HCT116 (cell line): ENCODE results near the gene CDKAL1. TPM values are rescaled to one million over a fixed set of nuclear protein-coding genes. Genes with fewer than 3 reads are reported as not detected.

Experiments
- ATAC-seq: fragments of 200-7000 bp; cut with Tn5 transposase; 2 replicates; pipeline ENCODE4 v1.9.1; 2020; ENCODE audit warnings: mild to moderate bottlenecking, moderate library complexity
- BruUV-seq: library from RNA; stranded (reverse); fragments of 400-500 nt; replicated peaks from 2 replicates; lab custom pipeline; 2021; lab: Mats Ljungman, UMichigan
- CTCF ChIA-PET: fragments of 300-600 bp; sonication (Branson Sonifier 250); formaldehyde crosslinking; loops from one replicate; lab custom pipeline; 2021; ENCODE audit warnings: antibody characterized with exemption; lab: Charles Lee
- POLR2A ChIA-PET: fragments of 300-600, 350-600 bp; sonication (Branson Sonifier 250); formaldehyde crosslinking; loops from one replicate; lab custom pipeline; 2021; ENCODE audit warnings: antibody characterized with exemption; lab: Charles Lee
- RAD21 ChIA-PET, 2 experiments: fragments of 300-600 bp; sonication (Branson Sonifier 250); formaldehyde crosslinking; loops; one replicate each; lab custom pipeline; 2023; ENCODE audit warnings: low total read pairs in 2 of 2; ENCODE audit not compliant: uncharacterized antibody in 2 of 2, unreplicated experiment in 2 of 2, low non-redundant PET in 1 of 2; lab: Charles Lee
- DNase-seq: peaks from one replicate; pipeline ENCODE4 v3.0.0-alpha.2; 2010; ENCODE audit warnings: low read depth, low spot score
- H2AFZ ChIP-seq: fragments of 200-600 bp; shearing (Covaris generic), sonication (generic); 2 replicates; pipeline ENCODE4 v1.6.1; 2017; ENCODE audit warnings: low read depth, mixed run types, mixed read lengths, antibody characterized with exemption, low read length; ENCODE audit not compliant: poor library complexity, severe bottlenecking
- H3K27ac ChIP-seq: 2 replicates; pipeline ENCODE4 v1.5.1; 2012; ENCODE audit warnings: low read depth, low read length
- H3K27me3 ChIP-seq: fragments of 200-600 bp; sonication (generic); 2 replicates; pipeline ENCODE4 v1.6.1; 2016; ENCODE audit warnings: mixed run types, low read length, mixed read lengths; ENCODE audit not compliant: insufficient read depth
- H3K36me3 ChIP-seq, 2 experiments: fragments of 200-500 bp in 1 of 2; fragments of 200-600 bp in 1 of 2; sonication (Bioruptor generic) in 1 of 2; sonication (generic) in 1 of 2; 2 replicates each; pipeline versions ENCODE4 v1.5.1 to v1.6.1; 2014 to 2016; ENCODE audit warnings: low read length in 2 of 2, inconsistent platforms in 1 of 2, mixed read lengths in 1 of 2, mixed run types in 1 of 2; ENCODE audit not compliant: insufficient read depth in 2 of 2, control insufficient read depth in 1 of 2
- H3K4me1 ChIP-seq, 2 experiments: fragments of 200-600 bp in 1 of 2; sonication (generic) in 1 of 2; 2 replicates each; pipeline versions ENCODE4 v1.5.1 to v1.6.1; 2012 to 2017; ENCODE audit warnings: low read length in 2 of 2, inconsistent platforms in 1 of 2, mild to moderate bottlenecking in 1 of 2, mixed read lengths in 1 of 2, mixed run types in 1 of 2, moderate library complexity in 1 of 2; ENCODE audit not compliant: insufficient read depth in 2 of 2, control insufficient read depth in 1 of 2
- H3K4me2 ChIP-seq: fragments of 200-600 bp; sonication (generic); 2 replicates; pipeline ENCODE4 v1.6.1; 2017; ENCODE audit warnings: mixed run types, low read length, mixed read lengths
- H3K4me3 ChIP-seq, 2 experiments: fragments of 200-600 bp in 1 of 2; sonication (generic) in 1 of 2; replicated peaks in 1 of 2; 2 replicates each; pipeline ENCODE4 v1.5.1; 2011 to 2016; ENCODE audit warnings: low read length in 2 of 2, control low read depth in 1 of 2, low read depth in 1 of 2, mild to moderate bottlenecking in 1 of 2, mixed read lengths in 1 of 2, mixed run types in 1 of 2
- H3K79me2 ChIP-seq: fragments of 200-600 bp; sonication (generic); 2 replicates; pipeline ENCODE4 v1.6.1; 2017; ENCODE audit warnings: mild to moderate bottlenecking, mixed run types, low read length, moderate library complexity, mixed read lengths; ENCODE audit not compliant: insufficient read depth
- H3K9ac ChIP-seq: fragments of 200-600 bp; sonication (generic); 2 replicates; pipeline ENCODE4 v1.6.1; 2016; ENCODE audit warnings: low read length, mixed read lengths
- H3K9me2 ChIP-seq: fragments of 200-600 bp; sonication (generic), shearing (Covaris generic); 2 replicates; pipeline ENCODE4 v1.6.1; 2017; ENCODE audit warnings: mixed run types, mild to moderate bottlenecking, moderate library complexity; ENCODE audit not compliant: insufficient read depth
- H3K9me3 ChIP-seq, 2 experiments: fragments of 200-500 bp in 1 of 2; fragments of 200-600 bp in 1 of 2; sonication (Bioruptor generic) in 1 of 2; sonication (generic) in 1 of 2; 2 replicates each; pipeline ENCODE4 v1.6.1; 2014 to 2017; ENCODE audit warnings: low read length in 2 of 2, mixed read lengths in 2 of 2, inconsistent platforms in 1 of 2, low read depth in 1 of 2, mild to moderate bottlenecking in 1 of 2, mixed run types in 1 of 2, moderate library complexity in 1 of 2; ENCODE audit not compliant: control insufficient read depth in 1 of 2, insufficient read depth in 1 of 2
- H4K20me1 ChIP-seq: fragments of 200-600 bp; sonication (generic), shearing (Covaris generic); 2 replicates; pipeline ENCODE4 v1.6.1; 2017; ENCODE audit warnings: mixed run types, mild to moderate bottlenecking, moderate library complexity; ENCODE audit not compliant: insufficient read depth
- CBX3 ChIP-seq: IDR thresholded peaks from 2 replicates; pipeline ENCODE4 v1.6.1; 2012; ENCODE audit warnings: low read depth
- CEBPB ChIP-seq: IDR thresholded peaks from 2 replicates; pipeline ENCODE4 v1.6.1; 2012; ENCODE audit warnings: low read depth
- EGR1 ChIP-seq: IDR thresholded peaks from 2 replicates; pipeline ENCODE4 v1.6.1; 2012; ENCODE audit warnings: low read depth
- ELF1 ChIP-seq: IDR thresholded peaks from 2 replicates; pipeline ENCODE4 v1.6.1; 2012; ENCODE audit warnings: low read depth, borderline replicate concordance
- EZH2phosphoT487 ChIP-seq: fragments of 200-600 bp; IDR thresholded peaks from 2 replicates; pipeline ENCODE4 v1.6.1; 2018; ENCODE audit warnings: antibody characterized with exemption, borderline replicate concordance
- FOSL1 ChIP-seq: IDR thresholded peaks from 2 replicates; pipeline ENCODE4 v1.6.1; 2012; ENCODE audit warnings: low read depth
- JUND ChIP-seq: IDR thresholded peaks from 2 replicates; pipeline ENCODE4 v1.6.1; 2012
- POLR2AphosphoS5 ChIP-seq: IDR thresholded peaks from 2 replicates; pipeline ENCODE4 v1.6.1; 2011; ENCODE audit warnings: mild to moderate bottlenecking, low read depth, low read length, moderate library complexity
- RAD21 ChIP-seq: IDR thresholded peaks from 2 replicates; pipeline ENCODE4 v1.6.1; 2012; ENCODE audit warnings: low read depth, mild to moderate bottlenecking
- SIN3A ChIP-seq: IDR thresholded peaks from 2 replicates; pipeline ENCODE4 v1.6.1; 2012; ENCODE audit warnings: low read depth
- TCF7L2 ChIP-seq: IDR thresholded peaks from 2 replicates; pipeline ENCODE4 v1.7.0; 2011; ENCODE audit warnings: borderline replicate concordance, inconsistent platforms; ENCODE audit not compliant: insufficient read depth, insufficient read length; ENCODE audit errors: extremely low read depth
- YY1 ChIP-seq: IDR thresholded peaks from 2 replicates; pipeline ENCODE4 v1.6.1; 2011; ENCODE audit warnings: low read length, low read depth, moderate library complexity, mild to moderate bottlenecking; ENCODE audit not compliant: insufficient replicate concordance; ENCODE audit errors: extremely low read depth
- ZFX ChIP-seq: fragments of 450-650 bp; IDR thresholded peaks from 2 replicates; pipeline ENCODE4 v1.6.1; 2017
- ZNF274 ChIP-seq: fragments of 200-500 bp; sonication (Bioruptor generic); IDR thresholded peaks from 2 replicates; pipeline ENCODE4 v1.6.1; 2014; ENCODE audit warnings: mild to moderate bottlenecking, low read depth, low read length, inconsistent platforms
- intact Hi-C: fragments of 100-400 bp; cut with micrococcal nuclease; formaldehyde crosslinking; loops from 2 replicates; pipeline ENCODE4 v1.10.0; 2022
- total RNA-seq: library from RNA; stranded (reverse); gene quantifications from one replicate; pipeline ENCODE4 v1.2.1, GENCODE V29; 2021; ENCODE audit not compliant: unreplicated experiment
- TF ChIP-seq, protein P1 (sequence below): IDR thresholded peaks from 2 replicates; pipeline ENCODE4 v1.6.1; 2011; ENCODE audit warnings: mild to moderate bottlenecking, low read length, moderate library complexity; ENCODE audit not compliant: insufficient replicate concordance; ENCODE audit errors: extremely low read depth
- TF ChIP-seq, protein P2 (sequence below), 3 experiments: fragments of 200-600 bp in 1 of 3; sonication (generic) in 1 of 3; IDR thresholded peaks in 2 of 3; conservative IDR thresholded peaks in 1 of 3; 2 replicates each; pipeline ENCODE4 v1.5.1; 2012 to 2017; ENCODE audit warnings: low read depth in 2 of 3, low read length in 2 of 3, antibody characterized with exemption in 1 of 3, borderline replicate concordance in 1 of 3, control low read depth in 1 of 3, mild to moderate bottlenecking in 1 of 3, mixed read lengths in 1 of 3, mixed run types in 1 of 3, moderate library complexity in 1 of 3; ENCODE audit not compliant: insufficient read depth in 1 of 3
- TF ChIP-seq, protein P3 (sequence below): IDR thresholded peaks from 2 replicates; pipeline ENCODE4 v1.6.1; 2012; ENCODE audit warnings: low read depth
- TF ChIP-seq, protein P4 (sequence below): IDR thresholded peaks from 2 replicates; pipeline ENCODE4 v1.6.1; 2012
- TF ChIP-seq, protein P5 (sequence below): IDR thresholded peaks from 2 replicates; pipeline ENCODE4 v1.6.1; 2012

CDKAL1 gene
- total RNA-seq, 1 experiment from 2014 or later, result 14.9 TPM

DNA sequence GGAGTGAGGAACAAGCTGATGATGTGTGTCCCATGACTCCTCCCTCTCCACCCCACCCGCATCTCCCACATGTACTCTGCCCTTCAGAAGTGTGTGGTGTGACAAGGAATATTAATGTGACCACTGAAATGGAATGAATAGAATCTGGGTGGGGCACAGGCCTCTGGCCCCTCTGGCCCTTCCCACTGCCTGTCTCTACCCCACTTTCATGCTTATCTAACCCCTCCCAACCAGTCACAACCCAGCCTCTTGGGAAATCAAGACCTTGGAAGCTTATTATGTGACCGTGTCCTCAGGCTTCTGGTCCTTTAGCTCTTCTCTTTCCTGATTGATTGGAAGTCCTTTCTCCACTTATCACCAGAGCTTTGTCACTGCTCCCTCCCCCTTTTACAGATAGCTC is 747.1 kb downstream of the CDKAL1 start:
- Histone ChIP-seq H3K27ac (no peak overlapping the region), H3K36me3 (no peaks in the 10 kb centered on the region), H2AFZ (no peak overlapping the region), H3K9me3 (no peaks in the 10 kb centered on the region), H3K9ac (no peak overlapping the region), H3K27me3 (no peaks in the 10 kb centered on the region), H3K9me2 (no peaks in the 10 kb centered on the region), H3K4me3 (no peak overlapping the region), H3K79me2 (no peaks in the 10 kb centered on the region), H3K4me2 (no peak overlapping the region), H3K4me1 (peaks cover 0 to 19% of the 10 kb centered on the region in 2 experiments; a peak in 2 of 4 replicates), H4K20me1 (no peaks in the 10 kb centered on the region)
- BruUV-seq, result no TSS peak
- intact Hi-C loops, result no loop called here
- POLR2A ChIA-PET, result no interaction called here
- RAD21 ChIA-PET, result no interaction called here
- DNase-seq, result no peak
- TF ChIP-seq YY1 (no peak), ZFX (no peak), CEBPB (no peak), JUND (no peak), ELF1 (no peak), EGR1 (no peak), ZNF274 (no peak), CBX3 (no peak), TCF7L2 (no peak), POLR2AphosphoS5 (no peak), FOSL1 (no peak), EZH2phosphoT487 (no peak), SIN3A (no peak), RAD21 (no peak)
- TF ChIP-seq, protein P1, sequence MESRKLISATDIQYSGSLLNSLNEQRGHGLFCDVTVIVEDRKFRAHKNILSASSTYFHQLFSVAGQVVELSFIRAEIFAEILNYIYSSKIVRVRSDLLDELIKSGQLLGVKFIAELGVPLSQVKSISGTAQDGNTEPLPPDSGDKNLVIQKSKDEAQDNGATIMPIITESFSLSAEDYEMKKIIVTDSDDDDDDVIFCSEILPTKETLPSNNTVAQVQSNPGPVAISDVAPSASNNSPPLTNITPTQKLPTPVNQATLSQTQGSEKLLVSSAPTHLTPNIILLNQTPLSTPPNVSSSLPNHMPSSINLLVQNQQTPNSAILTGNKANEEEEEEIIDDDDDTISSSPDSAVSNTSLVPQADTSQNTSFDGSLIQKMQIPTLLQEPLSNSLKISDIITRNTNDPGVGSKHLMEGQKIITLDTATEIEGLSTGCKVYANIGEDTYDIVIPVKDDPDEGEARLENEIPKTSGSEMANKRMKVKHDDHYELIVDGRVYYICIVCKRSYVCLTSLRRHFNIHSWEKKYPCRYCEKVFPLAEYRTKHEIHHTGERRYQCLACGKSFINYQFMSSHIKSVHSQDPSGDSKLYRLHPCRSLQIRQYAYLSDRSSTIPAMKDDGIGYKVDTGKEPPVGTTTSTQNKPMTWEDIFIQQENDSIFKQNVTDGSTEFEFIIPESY, result no peak
- TF ChIP-seq, protein P2, sequence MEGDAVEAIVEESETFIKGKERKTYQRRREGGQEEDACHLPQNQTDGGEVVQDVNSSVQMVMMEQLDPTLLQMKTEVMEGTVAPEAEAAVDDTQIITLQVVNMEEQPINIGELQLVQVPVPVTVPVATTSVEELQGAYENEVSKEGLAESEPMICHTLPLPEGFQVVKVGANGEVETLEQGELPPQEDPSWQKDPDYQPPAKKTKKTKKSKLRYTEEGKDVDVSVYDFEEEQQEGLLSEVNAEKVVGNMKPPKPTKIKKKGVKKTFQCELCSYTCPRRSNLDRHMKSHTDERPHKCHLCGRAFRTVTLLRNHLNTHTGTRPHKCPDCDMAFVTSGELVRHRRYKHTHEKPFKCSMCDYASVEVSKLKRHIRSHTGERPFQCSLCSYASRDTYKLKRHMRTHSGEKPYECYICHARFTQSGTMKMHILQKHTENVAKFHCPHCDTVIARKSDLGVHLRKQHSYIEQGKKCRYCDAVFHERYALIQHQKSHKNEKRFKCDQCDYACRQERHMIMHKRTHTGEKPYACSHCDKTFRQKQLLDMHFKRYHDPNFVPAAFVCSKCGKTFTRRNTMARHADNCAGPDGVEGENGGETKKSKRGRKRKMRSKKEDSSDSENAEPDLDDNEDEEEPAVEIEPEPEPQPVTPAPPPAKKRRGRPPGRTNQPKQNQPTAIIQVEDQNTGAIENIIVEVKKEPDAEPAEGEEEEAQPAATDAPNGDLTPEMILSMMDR (IDR thresholded peaks at IDR 0.05 in 2 of 3, conservative IDR thresholded peaks at IDR 0.05 in 1 of 3; ENCODE audit: borderline replicate concordance in 1 of 3, insufficient read depth in 1 of 3, low read depth in 2 of 3, low read length in 2 of 3), result no peak
- TF ChIP-seq, protein P3, sequence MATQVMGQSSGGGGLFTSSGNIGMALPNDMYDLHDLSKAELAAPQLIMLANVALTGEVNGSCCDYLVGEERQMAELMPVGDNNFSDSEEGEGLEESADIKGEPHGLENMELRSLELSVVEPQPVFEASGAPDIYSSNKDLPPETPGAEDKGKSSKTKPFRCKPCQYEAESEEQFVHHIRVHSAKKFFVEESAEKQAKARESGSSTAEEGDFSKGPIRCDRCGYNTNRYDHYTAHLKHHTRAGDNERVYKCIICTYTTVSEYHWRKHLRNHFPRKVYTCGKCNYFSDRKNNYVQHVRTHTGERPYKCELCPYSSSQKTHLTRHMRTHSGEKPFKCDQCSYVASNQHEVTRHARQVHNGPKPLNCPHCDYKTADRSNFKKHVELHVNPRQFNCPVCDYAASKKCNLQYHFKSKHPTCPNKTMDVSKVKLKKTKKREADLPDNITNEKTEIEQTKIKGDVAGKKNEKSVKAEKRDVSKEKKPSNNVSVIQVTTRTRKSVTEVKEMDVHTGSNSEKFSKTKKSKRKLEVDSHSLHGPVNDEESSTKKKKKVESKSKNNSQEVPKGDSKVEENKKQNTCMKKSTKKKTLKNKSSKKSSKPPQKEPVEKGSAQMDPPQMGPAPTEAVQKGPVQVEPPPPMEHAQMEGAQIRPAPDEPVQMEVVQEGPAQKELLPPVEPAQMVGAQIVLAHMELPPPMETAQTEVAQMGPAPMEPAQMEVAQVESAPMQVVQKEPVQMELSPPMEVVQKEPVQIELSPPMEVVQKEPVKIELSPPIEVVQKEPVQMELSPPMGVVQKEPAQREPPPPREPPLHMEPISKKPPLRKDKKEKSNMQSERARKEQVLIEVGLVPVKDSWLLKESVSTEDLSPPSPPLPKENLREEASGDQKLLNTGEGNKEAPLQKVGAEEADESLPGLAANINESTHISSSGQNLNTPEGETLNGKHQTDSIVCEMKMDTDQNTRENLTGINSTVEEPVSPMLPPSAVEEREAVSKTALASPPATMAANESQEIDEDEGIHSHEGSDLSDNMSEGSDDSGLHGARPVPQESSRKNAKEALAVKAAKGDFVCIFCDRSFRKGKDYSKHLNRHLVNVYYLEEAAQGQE, result no peak
- TF ChIP-seq, protein P4, sequence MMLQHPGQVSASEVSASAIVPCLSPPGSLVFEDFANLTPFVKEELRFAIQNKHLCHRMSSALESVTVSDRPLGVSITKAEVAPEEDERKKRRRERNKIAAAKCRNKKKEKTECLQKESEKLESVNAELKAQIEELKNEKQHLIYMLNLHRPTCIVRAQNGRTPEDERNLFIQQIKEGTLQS, result no peak
- TF ChIP-seq, protein P5, sequence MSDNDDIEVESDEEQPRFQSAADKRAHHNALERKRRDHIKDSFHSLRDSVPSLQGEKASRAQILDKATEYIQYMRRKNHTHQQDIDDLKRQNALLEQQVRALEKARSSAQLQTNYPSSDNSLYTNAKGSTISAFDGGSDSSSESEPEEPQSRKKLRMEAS, result no peak
- ATAC-seq, result peak; percentile 14; the same call in 1 of the 2 replicates
- CTCF ChIA-PET, result no interaction called here
